IMR-90 (cell line): ENCODE data around the gene RHBDL3. TPM values are rescaled to one million over a fixed set of nuclear protein-coding genes. Genes with fewer than 3 reads are reported as not detected.

ENCODE experiments used
- ATAC-seq: fragments of 200-7000 bp; cut with Tn5 transposase; 2 replicates; pipeline ENCODE4 v1.9.1; 2020; ENCODE audit warnings: low read depth, mild to moderate bottlenecking, moderate library complexity
- BruUV-seq: library from RNA; stranded (reverse); fragments of 400-500 nt; replicated peaks from 2 replicates; lab custom pipeline; 2021; lab: Mats Ljungman, UMichigan
- CTCF ChIA-PET: fragments of 300-600 bp; formaldehyde crosslinking; extraction: SDS; loops from one replicate; lab custom pipeline; 2021; ENCODE audit warnings: antibody characterized with exemption; lab: Yijun Ruan, JAX
- POLR2A ChIA-PET: fragments of 300-600 bp; sonication (Branson Sonifier 250); formaldehyde crosslinking; loops from one replicate; lab custom pipeline; 2022; ENCODE audit warnings: antibody characterized with exemption; ENCODE audit not compliant: unreplicated experiment; lab: Charles Lee
- DNase-seq: peaks from one replicate; pipeline ENCODE4 v3.0.0; 2013
- H2AFZ ChIP-seq: replicated peaks from 2 replicates; pipeline ENCODE3; 2013; ENCODE audit warnings: low read length, mild to moderate bottlenecking; ENCODE audit not compliant: poor library complexity
- H2AK5ac ChIP-seq: 2 replicates; pipeline ENCODE4 v1.6.1; 2013; ENCODE audit warnings: low read depth, low read length, inconsistent platforms
- H2AK9ac ChIP-seq: replicated peaks from 2 replicates; pipeline ENCODE3; 2013; ENCODE audit warnings: mild to moderate bottlenecking, low read depth, low read length, moderate library complexity; ENCODE audit not compliant: poor library complexity
- H2BK120ac ChIP-seq: 2 replicates; pipeline ENCODE4 v1.6.1; 2013; ENCODE audit warnings: low read depth, low read length, inconsistent platforms
- H2BK15ac ChIP-seq: 3 replicates; pipeline ENCODE4 v1.6.1; 2013; ENCODE audit warnings: low read depth, low read length, inconsistent platforms
- H2BK20ac ChIP-seq: 2 replicates; pipeline ENCODE4 v1.6.1; 2013; ENCODE audit warnings: low read depth, mild to moderate bottlenecking, inconsistent platforms, low read length, moderate library complexity
- H2BK5ac ChIP-seq: 2 replicates; pipeline ENCODE4 v1.6.1; 2013; ENCODE audit warnings: mild to moderate bottlenecking, low read depth, low read length, inconsistent platforms; ENCODE audit not compliant: poor library complexity, severe bottlenecking
- H3K14ac ChIP-seq: replicated peaks from 2 replicates; pipeline ENCODE4 v1.6.1; 2013; ENCODE audit warnings: low read depth, low read length, inconsistent platforms
- H3K18ac ChIP-seq: 2 replicates; pipeline ENCODE4 v1.6.1; 2013; ENCODE audit warnings: low read depth, low read length, control low read depth
- H3K23ac ChIP-seq: 2 replicates; pipeline ENCODE4 v1.6.1; 2013; ENCODE audit warnings: low read depth, low read length, inconsistent platforms
- H3K27ac ChIP-seq: 2 replicates; pipeline ENCODE4 v1.5.1; 2013; ENCODE audit warnings: mild to moderate bottlenecking, control low read depth, low read length; ENCODE audit not compliant: insufficient read depth
- H3K27me3 ChIP-seq: 2 replicates; pipeline ENCODE4 v1.6.1; 2013; ENCODE audit warnings: low read length; ENCODE audit not compliant: control insufficient read depth, insufficient read depth
- H3K36me3 ChIP-seq: 2 replicates; pipeline ENCODE4 v1.6.1; 2013; ENCODE audit warnings: low read length, mixed read lengths; ENCODE audit not compliant: control insufficient read depth, insufficient read depth
- H3K4ac ChIP-seq: 2 replicates; pipeline ENCODE4 v1.6.1; 2013; ENCODE audit warnings: low read depth, low read length, inconsistent platforms
- H3K4me1 ChIP-seq: 2 replicates; pipeline ENCODE4 v1.6.1; 2013; ENCODE audit warnings: low read length, mixed read lengths; ENCODE audit not compliant: control insufficient read depth, insufficient read depth
- H3K4me2 ChIP-seq: 2 replicates; pipeline ENCODE4 v1.6.1; 2013; ENCODE audit warnings: low read depth, mild to moderate bottlenecking, control low read depth, low read length, moderate library complexity
- H3K4me3 ChIP-seq: 2 replicates; pipeline ENCODE4 v1.5.1; 2013; ENCODE audit warnings: low read depth, mild to moderate bottlenecking, control low read depth, low read length, moderate library complexity; ENCODE audit not compliant: insufficient read depth
- H3K56ac ChIP-seq: 2 replicates; pipeline ENCODE4 v1.6.1; 2013; ENCODE audit warnings: low read length, inconsistent platforms; ENCODE audit not compliant: insufficient read depth; ENCODE audit errors: extremely low read depth
- H3K79me1 ChIP-seq, 2 experiments: 2 replicates each; pipeline ENCODE4 v1.6.1; 2013; ENCODE audit warnings: low read length in 2 of 2, inconsistent platforms in 1 of 2, low read depth in 1 of 2
- H3K9ac ChIP-seq: 2 replicates; pipeline ENCODE4 v1.6.1; 2013; ENCODE audit warnings: low read depth, low read length, control low read depth
- H3K9me1 ChIP-seq: 2 replicates; pipeline ENCODE4 v1.6.1; 2013; ENCODE audit warnings: low read length, inconsistent platforms; ENCODE audit not compliant: insufficient read depth
- H3K9me3 ChIP-seq: 2 replicates; pipeline ENCODE4 v1.6.1; 2013; ENCODE audit warnings: low read length; ENCODE audit not compliant: control insufficient read depth, insufficient read depth
- H4K20me1 ChIP-seq: 2 replicates; pipeline ENCODE4 v1.6.1; 2013; ENCODE audit warnings: low read length, inconsistent platforms; ENCODE audit not compliant: insufficient read depth
- H4K5ac ChIP-seq: 2 replicates; pipeline ENCODE4 v1.6.1; 2013; ENCODE audit warnings: mild to moderate bottlenecking, low read depth, low read length, control low read depth
- H4K8ac ChIP-seq, 2 experiments: 2 replicates each; pipeline ENCODE4 v1.6.1; 2013; ENCODE audit warnings: low read depth in 2 of 2, low read length in 2 of 2, control low read depth in 1 of 2, inconsistent platforms in 1 of 2
- H4K91ac ChIP-seq: 2 replicates; pipeline ENCODE4 v1.6.1; 2013; ENCODE audit warnings: low read depth, low read length, inconsistent platforms; ENCODE audit not compliant: insufficient read depth
- CEBPB ChIP-seq: IDR thresholded peaks from 2 replicates; pipeline ENCODE4 v1.6.1; 2012; ENCODE audit warnings: low read depth, low read length, improper control_type of control experiment
- FOS ChIP-seq: fragments of 150-350 bp; IDR thresholded peaks from 2 replicates; pipeline ENCODE4 v1.6.1; 2016; ENCODE audit warnings: low read depth, low read length
- MAZ ChIP-seq: IDR thresholded peaks from 2 replicates; pipeline ENCODE4 v1.6.1; 2012; ENCODE audit warnings: low read depth, mild to moderate bottlenecking, low read length, improper control_type of control experiment, moderate library complexity, borderline replicate concordance
- MXI1 ChIP-seq: IDR thresholded peaks from 2 replicates; pipeline ENCODE4 v1.6.1; 2012; ENCODE audit warnings: low read depth, mild to moderate bottlenecking, low read length, moderate library complexity, borderline replicate concordance
- NFE2L2 ChIP-seq: fragments of 150-350 bp; IDR thresholded peaks from 2 replicates; pipeline ENCODE4 v1.6.1; 2016; ENCODE audit warnings: low read depth, mild to moderate bottlenecking, low read length
- POLR2A ChIP-seq: IDR thresholded peaks from 2 replicates; pipeline ENCODE4 v1.6.1; 2012; ENCODE audit warnings: mild to moderate bottlenecking, low read depth, low read length
- RAD21 ChIP-seq: IDR thresholded peaks from 2 replicates; pipeline ENCODE4 v1.6.1; 2012; ENCODE audit warnings: low read length, improper control_type of control experiment
- WGBS, 2 experiments: methylation state at CpG; one replicate each; pipeline versions ENCODE4 v1.1.5 to v1.1.7; 2013; ENCODE audit warnings: missing lambda C conversion rate in 2 of 2; ENCODE audit not compliant: insufficient read length in 1 of 2; ENCODE audit errors: extremely low coverage in 2 of 2; 5-methylcytosine and 5-hydroxymethylcytosine counted together
- dilution Hi-C: fragments of 300-500 bp; cut with HindIII; formaldehyde crosslinking; loops from one replicate; pipeline ENCODE4 v1.14.3; 2018; ENCODE audit warnings: low sequenced_read_pairs; ENCODE audit not compliant: unreplicated experiment
- in situ Hi-C: fragments of 300-500 bp; cut with MboI; formaldehyde crosslinking; loops from 3 replicates; pipeline ENCODE4 v1.14.3; 2019; ENCODE audit warnings: low sequenced_read_pairs, inconsistent platforms, mixed read lengths
- intact Hi-C: fragments of 100-400 bp; cut with micrococcal nuclease; formaldehyde crosslinking; loops from 2 replicates; pipeline ENCODE4 v1.10.0; 2022
- polyA plus RNA-seq, 3 experiments: library from polyadenylated mRNA; depleted of rRNA; stranded (reverse); fragments of >200 nt; gene quantifications; 2 replicates each; pipeline ENCODE4 v1.2.3, GENCODE V29; 2012; ENCODE audit warnings: low replicate concordance in 1 of 3
- total RNA-seq: library from RNA; depleted of rRNA; stranded (reverse); fragments of >200 nt; gene quantifications from 2 replicates; pipeline ENCODE4 v1.2.3, GENCODE V29; 2012
- TF ChIP-seq, protein P1 (sequence below): fragments of 150-350 bp; IDR thresholded peaks from 2 replicates; pipeline ENCODE4 v1.6.1; 2016; ENCODE audit warnings: low read depth, mild to moderate bottlenecking, low read length, moderate library complexity, borderline replicate concordance
- TF ChIP-seq, protein P2 (sequence below): conservative IDR thresholded peaks from 2 replicates; pipeline ENCODE4 v1.5.1; 2012; ENCODE audit warnings: mild to moderate bottlenecking, low read depth, low read length, improper control_type of control experiment
- TF ChIP-seq, protein P3 (sequence below): fragments of 150-350 bp; IDR thresholded peaks from 2 replicates; pipeline ENCODE4 v1.6.1; 2017; ENCODE audit warnings: mild to moderate bottlenecking, antibody characterized with exemption, low read length, low read depth

RHBDL3 gene
- total and polyA plus RNA-seq, 2 of the 4 experiments (the other 2 are of a cell fraction), result 0.09 to 0.18 TPM

DNA sequence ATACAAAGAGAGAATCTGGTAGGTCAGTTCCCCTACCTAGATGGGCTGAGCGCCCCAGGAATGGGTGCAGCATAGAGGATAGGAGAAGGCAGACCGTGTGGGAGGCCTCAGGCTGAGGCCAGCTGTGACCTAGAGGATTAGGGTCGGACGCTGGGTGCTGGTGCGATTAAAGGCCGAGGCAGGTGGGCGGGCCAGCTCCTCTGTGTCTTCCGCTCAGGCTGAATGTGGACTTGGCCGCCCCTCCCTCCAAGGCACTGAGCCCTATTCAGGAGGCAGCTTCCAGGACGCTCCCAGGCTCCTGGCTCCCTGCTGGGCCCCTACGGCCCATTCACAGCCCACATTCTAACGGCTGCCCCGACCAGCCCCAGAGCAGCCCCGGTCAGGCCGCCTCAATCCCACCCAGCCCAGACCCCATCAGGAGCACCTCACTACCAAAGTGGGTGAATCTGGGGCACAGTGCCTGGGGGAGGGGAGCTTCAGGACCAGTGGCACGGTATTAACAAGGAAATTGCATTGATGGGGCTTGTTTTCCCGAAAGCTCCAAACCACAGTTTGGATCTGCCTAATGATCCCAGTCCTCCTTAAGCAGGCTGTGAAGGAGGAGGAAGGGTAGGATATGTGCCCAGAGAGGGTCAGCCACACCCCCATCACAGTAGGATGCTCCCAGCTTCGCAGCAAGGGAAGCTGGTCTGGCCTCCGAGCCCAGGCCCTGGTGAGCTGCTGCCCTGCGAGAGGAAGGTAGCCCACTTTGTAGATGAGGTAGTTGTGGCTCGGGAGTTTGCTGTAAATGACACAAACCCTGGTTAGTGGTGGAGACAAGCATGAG lies 14.5 kb downstream of the RHBDL3 start (continued):
- TF ChIP-seq, protein P1, sequence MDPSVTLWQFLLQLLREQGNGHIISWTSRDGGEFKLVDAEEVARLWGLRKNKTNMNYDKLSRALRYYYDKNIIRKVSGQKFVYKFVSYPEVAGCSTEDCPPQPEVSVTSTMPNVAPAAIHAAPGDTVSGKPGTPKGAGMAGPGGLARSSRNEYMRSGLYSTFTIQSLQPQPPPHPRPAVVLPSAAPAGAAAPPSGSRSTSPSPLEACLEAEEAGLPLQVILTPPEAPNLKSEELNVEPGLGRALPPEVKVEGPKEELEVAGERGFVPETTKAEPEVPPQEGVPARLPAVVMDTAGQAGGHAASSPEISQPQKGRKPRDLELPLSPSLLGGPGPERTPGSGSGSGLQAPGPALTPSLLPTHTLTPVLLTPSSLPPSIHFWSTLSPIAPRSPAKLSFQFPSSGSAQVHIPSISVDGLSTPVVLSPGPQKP, result no peak

DNA sequence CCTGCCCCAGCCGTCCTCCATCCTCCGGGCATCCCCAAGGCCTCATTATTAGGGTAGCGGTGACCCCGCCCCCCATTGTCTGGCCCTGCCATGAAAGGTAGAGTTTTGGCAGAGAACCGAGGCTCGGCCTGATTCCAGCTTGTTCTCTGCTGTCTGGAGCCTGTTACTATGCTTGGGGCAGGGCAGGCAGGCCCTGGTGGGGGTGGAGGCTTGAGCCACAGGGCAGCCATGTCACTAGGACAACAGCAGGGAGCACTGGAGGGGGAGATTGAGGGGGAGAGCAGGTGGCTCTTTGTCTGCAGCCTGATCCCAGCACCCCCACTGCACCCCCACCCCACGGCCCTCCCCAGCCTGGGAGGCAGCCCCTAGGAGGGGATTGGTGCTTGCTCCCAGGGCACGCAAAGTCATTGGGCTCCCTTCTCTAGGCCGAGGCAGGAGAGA lies 15.4 kb downstream of the RHBDL3 start:
- H4K20me1 ChIP-seq, result no peaks in the 10 kb centered on the region; the same call in 1 of the 2 replicates
- in situ Hi-C loops, result no loop called here
- BruUV-seq, result no TSS peak
- H3K27ac ChIP-seq, result no peak overlapping the region
- no peak overlapping the region for H3K56ac ChIP-seq
- H3K27me3 ChIP-seq, result peaks cover 39% of the 10 kb centered on the region
- H2BK120ac ChIP-seq, result no peak overlapping the region
- H2AK5ac ChIP-seq, result no peak overlapping the region
- no CpG with 5 or more reads among the region's 9 CpGs for WGBS, 2 experiments
- no peak overlapping the region for H4K8ac ChIP-seq
- H3K4ac ChIP-seq, result no peak overlapping the region
- dilution Hi-C loops, result no loop called here
- no peak overlapping the region for H3K18ac ChIP-seq
- H2AFZ ChIP-seq, result no peak overlapping the region
- H3K23ac ChIP-seq, result no peak overlapping the region
- no peaks in the 10 kb centered on the region for H3K36me3 ChIP-seq
- H2AK9ac ChIP-seq, result no peak overlapping the region
- DNase-seq, result no peak
- no peaks in the 10 kb centered on the region for H3K4me1 ChIP-seq
- ATAC-seq, result no peak
- no peak overlapping the region for H3K4me2 ChIP-seq
- H4K5ac ChIP-seq, result no peak overlapping the region
- intact Hi-C loops, result no loop called here
- no peaks in the 10 kb centered on the region for H3K9me1 ChIP-seq
- H3K79me1 ChIP-seq, result no peaks in the 10 kb centered on the region
- H2BK5ac ChIP-seq, result no peak overlapping the region
- CTCF ChIA-PET, result interaction anchor here (0.7 kb wide), 1 partner anchor 38 kb away, joined by 3 read pairs; no protein-coding TSS in a partner anchor
- H2BK20ac ChIP-seq, result no peak overlapping the region
- H2BK15ac ChIP-seq, result no peak overlapping the region
- H4K91ac ChIP-seq, result no peak overlapping the region
- H3K14ac ChIP-seq, result no peak overlapping the region
- H3K9ac ChIP-seq, result no peak overlapping the region
- no peaks in the 10 kb centered on the region for H3K9me3 ChIP-seq
- H3K4me3 ChIP-seq, result no peak overlapping the region
- POLR2A ChIA-PET, result no interaction called here
- TF ChIP-seq NFE2L2, result no peak
- no peak for TF ChIP-seq RAD21
- TF ChIP-seq FOS, result no peak
- no peak for TF ChIP-seq POLR2A
- TF ChIP-seq, protein P2, sequence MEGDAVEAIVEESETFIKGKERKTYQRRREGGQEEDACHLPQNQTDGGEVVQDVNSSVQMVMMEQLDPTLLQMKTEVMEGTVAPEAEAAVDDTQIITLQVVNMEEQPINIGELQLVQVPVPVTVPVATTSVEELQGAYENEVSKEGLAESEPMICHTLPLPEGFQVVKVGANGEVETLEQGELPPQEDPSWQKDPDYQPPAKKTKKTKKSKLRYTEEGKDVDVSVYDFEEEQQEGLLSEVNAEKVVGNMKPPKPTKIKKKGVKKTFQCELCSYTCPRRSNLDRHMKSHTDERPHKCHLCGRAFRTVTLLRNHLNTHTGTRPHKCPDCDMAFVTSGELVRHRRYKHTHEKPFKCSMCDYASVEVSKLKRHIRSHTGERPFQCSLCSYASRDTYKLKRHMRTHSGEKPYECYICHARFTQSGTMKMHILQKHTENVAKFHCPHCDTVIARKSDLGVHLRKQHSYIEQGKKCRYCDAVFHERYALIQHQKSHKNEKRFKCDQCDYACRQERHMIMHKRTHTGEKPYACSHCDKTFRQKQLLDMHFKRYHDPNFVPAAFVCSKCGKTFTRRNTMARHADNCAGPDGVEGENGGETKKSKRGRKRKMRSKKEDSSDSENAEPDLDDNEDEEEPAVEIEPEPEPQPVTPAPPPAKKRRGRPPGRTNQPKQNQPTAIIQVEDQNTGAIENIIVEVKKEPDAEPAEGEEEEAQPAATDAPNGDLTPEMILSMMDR, result no peak
- no peak for TF ChIP-seq MXI1
- TF ChIP-seq MAZ, result no peak
- TF ChIP-seq, protein P1, result no peak
- TF ChIP-seq, protein P3, sequence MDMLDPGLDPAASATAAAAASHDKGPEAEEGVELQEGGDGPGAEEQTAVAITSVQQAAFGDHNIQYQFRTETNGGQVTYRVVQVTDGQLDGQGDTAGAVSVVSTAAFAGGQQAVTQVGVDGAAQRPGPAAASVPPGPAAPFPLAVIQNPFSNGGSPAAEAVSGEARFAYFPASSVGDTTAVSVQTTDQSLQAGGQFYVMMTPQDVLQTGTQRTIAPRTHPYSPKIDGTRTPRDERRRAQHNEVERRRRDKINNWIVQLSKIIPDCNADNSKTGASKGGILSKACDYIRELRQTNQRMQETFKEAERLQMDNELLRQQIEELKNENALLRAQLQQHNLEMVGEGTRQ, result no peak
- no peak for TF ChIP-seq CEBPB
